Measurements from ENCODE around the gene NIPAL3.
"Not testable (repeated sequence)": the region's sequence is repeated elsewhere in the genome, so short reads cannot be mapped to it uniquely, and the experiment has no call there.

Gene NIPAL3

GRCh38 chr1:24463776-24464735 lies 48.5 kb downstream of the NIPAL3 start:
- no peak for DNase-seq

GRCh38 chr1:24465099-24465498 lies 49.5 kb downstream of the NIPAL3 start:
- no peak for DNase-seq

GRCh38 chr1:24465638-24466037 lies 50.0 kb downstream of the NIPAL3 start:
- no peak for DNase-seq

- no peak for DNase-seq
Measured at GRCh38 chr1:24468685-24469316, 53.2 kb downstream of the NIPAL3 start.

- no peak for DNase-seq
Measured at GRCh38 chr1:24470592-24470991, 55.0 kb downstream of the NIPAL3 start.

GRCh38 chr1:24472527-24473251 lies 57.1 kb downstream of the NIPAL3 start:
- DNase-seq = no peak

- no peak for DNase-seq
Measured at GRCh38 chr1:24474193-24474592, 58.6 kb downstream of the NIPAL3 start.

- no peak for DNase-seq
Measured at GRCh38 chr1:24475700-24476099, 60.1 kb downstream of the NIPAL3 start.

- DNase-seq = no peak
Measured at GRCh38 chr1:24476571-24476970, 61.0 kb downstream of the NIPAL3 start.

GRCh38 chr1:24477309-24477708 lies 61.7 kb downstream of the NIPAL3 start:
- no peak for DNase-seq

- peak; percentile 57 for DNase-seq
Measured at GRCh38 chr1:24481101-24481500, 65.5 kb downstream of the NIPAL3 start.

GRCh38 chr1:24481843-24482610 lies 66.4 kb downstream of the NIPAL3 start:
- DNase-seq = no peak

GRCh38 chr1:24483441-24483840 lies 67.8 kb downstream of the NIPAL3 start:
- DNase-seq = no peak

GRCh38 chr1:24484199-24484598 lies 68.6 kb downstream of the NIPAL3 start:
- no peak for DNase-seq

- no peak for DNase-seq
Measured at GRCh38 chr1:24486331-24487065, 70.9 kb downstream of the NIPAL3 start.

GRCh38 chr1:24487455-24487854 lies 71.9 kb downstream of the NIPAL3 start:
- DNase-seq = no peak

- peak; percentile 76 for DNase-seq
Measured at GRCh38 chr1:24488159-24488558, 72.6 kb downstream of the NIPAL3 start.

GRCh38 chr1:24489674-24490073 lies 74.1 kb downstream of the NIPAL3 start:
- DNase-seq = no peak

GRCh38 chr1:24490101-24490781 lies 74.6 kb downstream of the NIPAL3 start:
- DNase-seq = no peak

GRCh38 chr1:24491577-24492360 lies 76.2 kb downstream of the NIPAL3 start:
- DNase-seq = no peak

GRCh38 chr1:24492935-24493334 lies 77.3 kb downstream of the NIPAL3 start:
- DNase-seq = not testable (repeated sequence)
